SK-N-SH (cell line): ENCODE data around the gene TSPYL2. TPM values are rescaled to one million over a fixed set of nuclear protein-coding genes. Genes with fewer than 3 reads are reported as not detected.

Source experiments
- CTCF ChIA-PET: fragments of 300-600, 350-600 bp; formaldehyde crosslinking; extraction: SDS; loops from one replicate; lab custom pipeline; 2021; lab: Yijun Ruan, JAX
- POLR2A ChIA-PET: fragments of 350-600 bp; sonication (Branson Sonifier 250); formaldehyde crosslinking; extraction: SDS; loops from one replicate; lab custom pipeline; 2020; ENCODE audit warnings: antibody characterized with exemption, inconsistent platforms; lab: Yijun Ruan, JAX
- DNase-seq: peaks from one replicate; pipeline ENCODE4 v3.0.0; 2012
- H2AFZ ChIP-seq: fragments of 200-600 bp; sonication (generic); 2 replicates; pipeline ENCODE4 v1.8.1; 2016; ENCODE audit warnings: antibody characterized with exemption, mild to moderate bottlenecking, low read depth
- H3F3A ChIP-seq: fragments of 200-600 bp; sonication (generic); replicated peaks from 2 replicates; pipeline ENCODE3; 2016; ENCODE audit warnings: antibody characterized with exemption, mild to moderate bottlenecking; ENCODE audit not compliant: insufficient read depth
- H3K27ac ChIP-seq, 2 experiments: fragments of 200-500 bp in 1 of 2; fragments of 200-600 bp in 1 of 2; sonication (Bioruptor generic) in 1 of 2; sonication (generic), shearing (Covaris generic) in 1 of 2; 2 replicates each; pipeline versions ENCODE4 v1.5.1 to v1.6.1; 2014 to 2016; ENCODE audit warnings: low read depth in 2 of 2, inconsistent platforms in 1 of 2, low read length in 1 of 2, mild to moderate bottlenecking in 1 of 2, mixed read lengths in 1 of 2
- H3K27me3 ChIP-seq: fragments of 200-600 bp; sonication (generic), shearing (Covaris generic); 2 replicates; pipeline ENCODE4 v1.6.1; 2016; ENCODE audit warnings: mixed run types; ENCODE audit not compliant: insufficient read depth
- H3K36me3 ChIP-seq, 2 experiments: fragments of 200-500 bp in 1 of 2; fragments of 200-600 bp in 1 of 2; sonication (Bioruptor generic) in 1 of 2; sonication (generic) in 1 of 2; replicated peaks in 1 of 2; 2 replicates each; pipeline versions ENCODE3 to v1.5.1; 2014 to 2016; ENCODE audit warnings: low read length in 1 of 2, mild to moderate bottlenecking in 1 of 2; ENCODE audit not compliant: insufficient read depth in 2 of 2, control insufficient read depth in 1 of 2
- H3K4me1 ChIP-seq, 2 experiments: fragments of 200-500 bp in 1 of 2; fragments of 200-600 bp in 1 of 2; sonication (Bioruptor generic) in 1 of 2; sonication (generic), shearing (Covaris generic) in 1 of 2; 2 replicates each; pipeline versions ENCODE4 v1.5.1 to v1.6.1; 2014 to 2016; ENCODE audit warnings: low read depth in 1 of 2, low read length in 1 of 2, mixed run types in 1 of 2; ENCODE audit not compliant: insufficient read depth in 2 of 2, control insufficient read depth in 1 of 2
- H3K4me2 ChIP-seq: fragments of 200-600 bp; sonication (generic), shearing (Covaris generic); 2 replicates; pipeline ENCODE4 v1.6.1; 2017; ENCODE audit warnings: mixed run types
- H3K4me3 ChIP-seq, 2 experiments: fragments of 200-500 bp in 1 of 2; fragments of 200-600 bp in 1 of 2; sonication (Bioruptor generic) in 1 of 2; sonication (generic), shearing (Covaris generic) in 1 of 2; 2 replicates each; pipeline versions ENCODE4 v1.5.1 to v1.8.1; 2014 to 2016; ENCODE audit warnings: low read depth in 2 of 2, inconsistent platforms in 1 of 2, low read length in 1 of 2, mild to moderate bottlenecking in 1 of 2, mixed read lengths in 1 of 2, moderate library complexity in 1 of 2
- H3K79me2 ChIP-seq: fragments of 200-600 bp; sonication (generic); 2 replicates; pipeline ENCODE4 v1.8.1; 2017; ENCODE audit warnings: mild to moderate bottlenecking; ENCODE audit not compliant: insufficient read depth
- H3K9ac ChIP-seq: fragments of 200-600 bp; sonication (generic); 2 replicates; pipeline ENCODE4 v1.6.1; 2017; ENCODE audit warnings: mixed run types
- H3K9me2 ChIP-seq: fragments of 200-600 bp; sonication (generic); 2 replicates; pipeline ENCODE4 v1.6.1; 2017; ENCODE audit warnings: mixed run types
- H3K9me3 ChIP-seq: fragments of 200-600 bp; sonication (generic); 2 replicates; pipeline ENCODE4 v1.6.1; 2017; ENCODE audit warnings: mixed run types, mild to moderate bottlenecking, moderate library complexity
- H4K20me1 ChIP-seq: fragments of 200-600 bp; sonication (generic); 2 replicates; pipeline ENCODE4 v1.6.1; 2017; ENCODE audit warnings: mild to moderate bottlenecking, mixed run types; ENCODE audit not compliant: insufficient read depth
- CHD2 ChIP-seq: fragments of 150-350 bp; IDR thresholded peaks from 2 replicates; pipeline ENCODE4 v1.6.1; 2018; ENCODE audit warnings: low read length; ENCODE audit not compliant: partially characterized antibody
- CTCF ChIP-seq: fragments of 200-600 bp; sonication (generic); IDR thresholded peaks from 2 replicates; pipeline ENCODE4 v1.6.1; 2017; ENCODE audit warnings: antibody characterized with exemption, mild to moderate bottlenecking, moderate library complexity
- EP300 ChIP-seq, 2 experiments: IDR thresholded peaks; 2 replicates each; pipeline versions ENCODE4 v1.4.0 to v1.6.1; 2012; ENCODE audit warnings: borderline replicate concordance in 1 of 2, low read depth in 1 of 2, low read length in 1 of 2
- JUND ChIP-seq: IDR thresholded peaks from 2 replicates; pipeline ENCODE4 v1.4.0; 2012
- MEF2A ChIP-seq: IDR thresholded peaks from 2 replicates; pipeline ENCODE4 v1.4.0; 2012; ENCODE audit warnings: low read depth, borderline replicate concordance
- RAD21 ChIP-seq: IDR thresholded peaks from 2 replicates; pipeline ENCODE4 v1.6.1; 2012; ENCODE audit warnings: mild to moderate bottlenecking, low read length
- RCOR1 ChIP-seq: fragments of 150-350 bp; IDR thresholded peaks from 2 replicates; pipeline ENCODE4 v1.6.1; 2017; ENCODE audit warnings: antibody characterized with exemption, low read length
- TCF12 ChIP-seq: IDR thresholded peaks from 2 replicates; pipeline ENCODE4 v1.4.0; 2012
- TEAD4 ChIP-seq: IDR thresholded peaks from 2 replicates; pipeline ENCODE4 v1.4.0; 2012; ENCODE audit warnings: mild to moderate bottlenecking, borderline replicate concordance; ENCODE audit not compliant: insufficient read depth
- YY1 ChIP-seq: IDR thresholded peaks from 2 replicates; pipeline ENCODE4 v1.4.0; 2012; ENCODE audit warnings: low read depth, mild to moderate bottlenecking
- WGBS: methylation state at CpG from one replicate; pipeline ENCODE4 v1.1.6; 2017; ENCODE audit warnings: low lambda C conversion rate; 5-methylcytosine and 5-hydroxymethylcytosine counted together
- polyA plus RNA-seq, 3 experiments: library from polyadenylated mRNA; depleted of rRNA; stranded (reverse); fragments of >200 nt; gene quantifications; 2 replicates each; pipeline ENCODE4 v1.2.3, GENCODE V29; 2012

Gene TSPYL2
- polyA plus RNA-seq, 1 of the 3 experiments (the other 2 are of a cell fraction), result 26.4 TPM

GRCh38 chrX:53086464-53086863 lies 4.3 kb downstream of the TSPYL2 start:
- no peaks in the 10 kb centered on the region; the same call in 1 of the 2 replicates for H3K27me3 ChIP-seq
- H3K4me1 ChIP-seq, result peaks cover 0 to 13% of the 10 kb centered on the region in 2 experiments; a peak in 1 of 4 replicates
- H3K27ac ChIP-seq, result no peak overlapping the region
- H3K9ac ChIP-seq, result no peak overlapping the region
- DNase-seq, result no peak
- H3K79me2 ChIP-seq, result peaks cover 8% of the 10 kb centered on the region; the same call in 1 of the 2 replicates
- ChIA-PET POLR2A (no interaction called here), CTCF (interaction anchor here (6.0 kb wide), 1 partner anchor 14 kb away, joined by 41 read pairs; no protein-coding TSS in a partner anchor)
- no peaks in the 10 kb centered on the region for H3K9me2 ChIP-seq
- no peak overlapping the region for H3K4me2 ChIP-seq
- H3K36me3 ChIP-seq, result peaks cover 4 to 10% of the 10 kb centered on the region in 2 experiments
- no peak overlapping the region for H2AFZ ChIP-seq
- H3K4me3 ChIP-seq, result no peak overlapping the region
- 33% methylated on average over 6 of the region's 6 CpGs for WGBS
- H3K9me3 ChIP-seq, result no peaks in the 10 kb centered on the region
- peaks cover 12% of the 10 kb centered on the region for H3F3A ChIP-seq
- TF ChIP-seq JUND (no peak), EP300 (IDR thresholded peaks at IDR 0.05; ENCODE audit: borderline replicate concordance in 1 of 2, low read depth in 1 of 2, low read length in 1 of 2) (no peak), CTCF (no peak)
- H4K20me1 ChIP-seq, result peaks cover 9% of the 10 kb centered on the region

GRCh38 chrX:53087388-53087831 lies 5.2 kb downstream of the TSPYL2 start:
- Histone ChIP-seq H3K4me1 (peaks cover 0 to 13% of the 10 kb centered on the region in 2 experiments; a peak in 1 of 4 replicates), H3K27ac (no peak overlapping the region; a peak in 1 of 4 replicates), H3K9me2 (no peaks in the 10 kb centered on the region), H3K36me3 (peaks cover 4 to 10% of the 10 kb centered on the region in 2 experiments), H3K9me3 (no peaks in the 10 kb centered on the region), H3K4me3 (no peak overlapping the region), H3K27me3 (no peaks in the 10 kb centered on the region; the same call in 1 of the 2 replicates), H4K20me1 (peaks cover 9% of the 10 kb centered on the region), H3K4me2 (no peak overlapping the region), H3K79me2 (peaks cover 8% of the 10 kb centered on the region; the same call in 1 of the 2 replicates), H3F3A (peaks cover 12% of the 10 kb centered on the region), H2AFZ (no peak overlapping the region), H3K9ac (no peak overlapping the region)
- POLR2A ChIA-PET, result no interaction called here
- TF ChIP-seq YY1 (no peak), RAD21 (no peak), TCF12 (no peak), TEAD4 (no peak), RCOR1 (no peak), CHD2 (no peak), JUND (no peak), MEF2A (no peak)
- CTCF ChIA-PET, result interaction anchor here (6.0 kb wide), 1 partner anchor 15 kb away, joined by 41 read pairs; no protein-coding TSS in a partner anchor
- no peak for DNase-seq
- WGBS, result 41% methylated on average over 3 of the region's 3 CpGs
